H1 (cell line): ENCODE data around the gene ZNF366.

Experiments
- CBX5 ChIP-seq: fragments of 300-800, 300-1000 bp; sonication (generic); IDR thresholded peaks from 2 replicates; pipeline ENCODE4 v1.7.1; 2016; ENCODE audit warnings: antibody characterized with exemption, low read length, low read depth
- EZH2 ChIP-seq: fragments of 200-600 bp; sonication (generic); IDR thresholded peaks from 2 replicates; pipeline ENCODE4 v1.7.1; 2012; ENCODE audit warnings: low read depth, mild to moderate bottlenecking, moderate library complexity, low read length, inconsistent platforms; ENCODE audit not compliant: severe bottlenecking
- MAFK ChIP-seq: IDR thresholded peaks from 2 replicates; pipeline ENCODE4 v1.6.1; 2012; ENCODE audit warnings: low read depth, mild to moderate bottlenecking, improper control_type of control experiment, low read length

GRCh38 chr5:72499730-72500129 lies 7.5 kb downstream of the ZNF366 start:
- TF ChIP-seq MAFK (no peak), CBX5 (no peak), EZH2 (no peak)
